ENCODE data around the gene LRIG3.

The LRIG3 gene, protein sequence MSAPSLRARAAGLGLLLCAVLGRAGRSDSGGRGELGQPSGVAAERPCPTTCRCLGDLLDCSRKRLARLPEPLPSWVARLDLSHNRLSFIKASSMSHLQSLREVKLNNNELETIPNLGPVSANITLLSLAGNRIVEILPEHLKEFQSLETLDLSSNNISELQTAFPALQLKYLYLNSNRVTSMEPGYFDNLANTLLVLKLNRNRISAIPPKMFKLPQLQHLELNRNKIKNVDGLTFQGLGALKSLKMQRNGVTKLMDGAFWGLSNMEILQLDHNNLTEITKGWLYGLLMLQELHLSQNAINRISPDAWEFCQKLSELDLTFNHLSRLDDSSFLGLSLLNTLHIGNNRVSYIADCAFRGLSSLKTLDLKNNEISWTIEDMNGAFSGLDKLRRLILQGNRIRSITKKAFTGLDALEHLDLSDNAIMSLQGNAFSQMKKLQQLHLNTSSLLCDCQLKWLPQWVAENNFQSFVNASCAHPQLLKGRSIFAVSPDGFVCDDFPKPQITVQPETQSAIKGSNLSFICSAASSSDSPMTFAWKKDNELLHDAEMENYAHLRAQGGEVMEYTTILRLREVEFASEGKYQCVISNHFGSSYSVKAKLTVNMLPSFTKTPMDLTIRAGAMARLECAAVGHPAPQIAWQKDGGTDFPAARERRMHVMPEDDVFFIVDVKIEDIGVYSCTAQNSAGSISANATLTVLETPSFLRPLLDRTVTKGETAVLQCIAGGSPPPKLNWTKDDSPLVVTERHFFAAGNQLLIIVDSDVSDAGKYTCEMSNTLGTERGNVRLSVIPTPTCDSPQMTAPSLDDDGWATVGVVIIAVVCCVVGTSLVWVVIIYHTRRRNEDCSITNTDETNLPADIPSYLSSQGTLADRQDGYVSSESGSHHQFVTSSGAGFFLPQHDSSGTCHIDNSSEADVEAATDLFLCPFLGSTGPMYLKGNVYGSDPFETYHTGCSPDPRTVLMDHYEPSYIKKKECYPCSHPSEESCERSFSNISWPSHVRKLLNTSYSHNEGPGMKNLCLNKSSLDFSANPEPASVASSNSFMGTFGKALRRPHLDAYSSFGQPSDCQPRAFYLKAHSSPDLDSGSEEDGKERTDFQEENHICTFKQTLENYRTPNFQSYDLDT

GRCh38 chr12:58920102-58920960 lies at the start of gene LRIG3:
Gene LRIG3 (minus strand): TSS chr12:58920504. CDS start chr12:58920235, 269 bp downstream.
- DNase-seq, result peak; percentile 93

- DNase-seq, result no peak
Observed at GRCh38 chr12:58969237-58969636, 48.9 kb upstream of the LRIG3 start.

GRCh38 chr12:58967561-58967960 lies 47.3 kb upstream of the LRIG3 start:
- DNase-seq, result no peak

- no peak for DNase-seq
Observed at GRCh38 chr12:58966939-58967338, 46.6 kb upstream of the LRIG3 start.

DNA sequence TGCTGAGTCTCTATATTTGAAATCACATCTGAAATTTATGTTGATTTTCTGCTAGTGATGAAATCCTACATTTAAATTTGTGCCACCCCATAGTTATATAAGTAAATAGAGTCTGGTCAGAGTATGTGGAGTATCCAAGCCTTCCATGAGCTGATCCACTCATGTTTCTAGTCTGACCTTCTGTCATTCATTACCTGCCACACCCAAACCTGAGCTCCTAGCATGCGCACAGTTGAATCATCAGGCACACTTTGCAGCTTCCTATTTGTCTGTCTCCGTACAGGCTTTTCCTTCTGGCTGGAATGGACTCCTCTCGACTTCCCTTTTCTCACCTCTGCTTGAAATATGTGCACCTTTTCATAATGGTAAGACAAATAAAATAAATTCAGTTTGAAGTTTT lies 45.3 kb upstream of the LRIG3 start:
- DNase-seq, result no peak

GRCh38 chr12:58963844-58964243 lies 43.5 kb upstream of the LRIG3 start:
- DNase-seq, result no peak

DNA sequence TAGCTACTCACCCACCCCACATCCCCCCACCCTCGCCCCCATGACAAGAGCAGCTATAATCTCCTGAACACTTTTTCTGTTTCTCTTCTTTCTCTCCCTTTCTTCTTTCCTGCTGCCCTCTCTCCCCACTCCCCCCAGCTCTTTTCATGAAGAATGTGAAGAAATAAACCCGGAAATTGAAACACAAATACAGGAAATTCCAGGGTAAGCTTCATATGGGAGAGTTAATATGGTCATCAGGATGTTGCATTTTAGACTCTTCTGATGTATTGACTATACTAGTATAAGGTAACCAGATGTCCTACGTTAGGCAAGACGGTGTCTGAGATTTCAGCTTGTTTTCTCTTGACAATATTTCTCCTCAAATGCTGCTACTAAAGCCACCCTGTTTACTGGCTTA lies 41.6 kb upstream of the LRIG3 start:
- no peak for DNase-seq

- DNase-seq, result no peak
Observed at GRCh38 chr12:58961166-58961565, 40.9 kb upstream of the LRIG3 start.

GRCh38 chr12:58959639-58960300 lies 39.5 kb upstream of the LRIG3 start:
- no peak for DNase-seq

- DNase-seq, result no peak
Observed at GRCh38 chr12:58957298-58957697, 37.0 kb upstream of the LRIG3 start.

- DNase-seq, result no peak
Observed at GRCh38 chr12:58955849-58956248, 35.5 kb upstream of the LRIG3 start.

DNA sequence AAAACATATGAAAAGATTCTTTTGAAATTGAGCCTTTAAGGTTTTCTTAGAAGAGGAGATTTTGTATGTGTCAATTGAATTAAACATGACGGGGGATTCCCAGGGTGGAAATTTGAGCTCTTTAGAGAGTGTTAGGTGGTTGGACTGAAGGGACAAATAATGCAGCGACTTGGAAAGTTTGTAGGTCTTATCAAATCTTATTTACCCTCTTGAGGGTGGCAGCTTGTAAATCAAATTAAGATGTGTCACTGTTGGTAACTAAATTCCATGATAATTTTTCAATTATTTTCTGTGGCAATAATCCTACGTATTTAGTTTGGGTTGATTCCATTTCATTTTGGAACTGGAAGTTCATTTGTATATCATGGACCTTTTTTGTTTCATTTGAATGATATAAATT lies 33.7 kb upstream of the LRIG3 start:
- DNase-seq, result no peak

GRCh38 chr12:58950739-58951100 lies 30.4 kb upstream of the LRIG3 start:
- DNase-seq, result no peak

- DNase-seq, result peak; percentile 32
Observed at GRCh38 chr12:58949954-58950738, 29.8 kb upstream of the LRIG3 start.

DNA sequence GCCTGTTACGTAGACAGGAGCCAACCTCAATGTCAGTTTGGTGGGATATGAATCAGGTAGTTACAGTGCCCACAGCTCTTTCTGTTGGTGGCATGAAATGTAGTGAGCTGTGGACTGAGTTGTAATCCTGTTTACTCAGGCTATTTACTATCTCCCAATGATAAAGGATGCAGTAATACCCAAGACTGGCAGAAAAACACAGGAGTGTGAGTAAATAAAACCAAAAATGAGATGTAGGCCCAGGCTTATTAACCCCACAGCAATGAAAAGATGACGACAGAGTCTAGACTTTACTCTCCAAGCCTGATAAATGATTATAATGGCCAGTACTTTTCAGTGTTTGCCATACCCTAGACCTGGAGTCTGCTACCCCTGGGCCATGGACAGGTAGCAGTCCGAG lies 22.8 kb upstream of the LRIG3 start:
- no peak for DNase-seq

- DNase-seq, result no peak
Observed at GRCh38 chr12:58942345-58942744, 22.0 kb upstream of the LRIG3 start.

DNA sequence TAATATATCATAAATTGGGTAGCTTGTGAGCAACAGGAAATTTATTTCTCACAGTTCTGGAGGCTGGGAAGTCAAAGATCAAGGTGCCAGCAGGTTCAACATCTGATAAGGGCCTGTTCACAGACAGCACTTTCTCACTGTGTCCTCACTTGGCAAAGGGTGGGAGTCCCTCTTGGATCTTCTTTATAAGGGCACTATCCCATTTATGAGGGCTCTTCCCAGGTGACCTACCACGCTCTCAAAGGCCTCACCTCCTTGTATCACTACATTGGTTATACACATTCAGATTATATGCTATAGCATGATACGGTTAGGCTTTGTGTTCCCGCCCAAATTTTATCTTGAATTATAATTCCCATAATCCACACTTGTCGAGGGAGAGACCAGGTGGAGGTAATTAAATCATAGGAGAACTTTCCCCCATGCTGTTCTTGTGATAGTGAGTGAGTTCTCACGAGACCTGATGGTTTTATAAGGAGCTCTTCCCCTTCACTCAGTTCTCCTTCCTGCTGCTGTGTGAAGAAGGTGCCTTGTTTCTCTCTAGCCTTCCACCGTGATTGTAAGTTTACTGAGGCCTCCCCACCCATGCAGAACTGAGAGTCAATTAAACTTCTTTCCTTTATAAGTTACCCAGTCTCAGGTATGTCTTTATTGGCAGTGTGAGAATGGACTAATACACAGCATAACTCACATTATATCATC lies 19.2 kb upstream of the LRIG3 start:
- no peak for DNase-seq

- DNase-seq, result no peak
Observed at GRCh38 chr12:58938440-58938839, 18.1 kb upstream of the LRIG3 start.

DNA sequence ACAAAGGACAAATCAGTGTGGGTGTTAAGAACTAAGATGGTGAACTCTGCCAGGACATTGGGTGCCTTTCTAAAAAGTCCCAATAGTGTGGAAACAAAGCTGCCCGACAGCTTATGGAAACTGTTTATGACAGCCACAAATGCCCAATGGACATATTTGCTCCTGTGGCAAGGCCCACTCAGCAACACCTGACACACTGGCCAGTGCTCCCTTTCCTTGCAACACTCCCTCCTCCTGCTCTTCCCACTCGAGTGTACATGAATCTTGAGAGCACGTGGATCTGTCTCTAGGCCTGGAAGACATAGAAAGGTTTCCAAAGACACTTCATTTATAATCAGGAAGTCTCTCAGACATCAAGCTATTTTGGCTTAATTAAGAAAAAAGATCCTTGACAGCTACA lies 14.2 kb upstream of the LRIG3 start:
- DNase-seq, result no peak

All from RPMI8226 (cell line).